GM12878 (cell line): Measurements from ENCODE around the gene TMEM72. TPM values are rescaled to one million over a fixed set of nuclear protein-coding genes. Genes with fewer than 3 reads are reported as not detected.
A peak's percentile ranks its signal among the peaks of the same experiment; 100 is the strongest.

Source experiments
- ATAC-seq: fragments of 200-7000 bp; cut with Tn5 transposase; 3 replicates; pipeline ENCODE4 v1.9.1; 2020; ENCODE audit warnings: mild to moderate bottlenecking, moderate library complexity
- BruUV-seq: library from RNA; stranded (reverse); fragments of 400-500 nt; replicated peaks from 2 replicates; lab custom pipeline; 2021; lab: Mats Ljungman, UMichigan
- CTCF ChIA-PET: fragments of 300-600 bp; sonication (Branson Sonifier 250); formaldehyde crosslinking; extraction: SDS; loops from one replicate; lab custom pipeline; 2021; ENCODE audit warnings: inconsistent platforms; lab: Yijun Ruan, JAX
- POLR2A ChIA-PET: fragments of 350-600 bp; formaldehyde crosslinking; extraction: SDS; loops from one replicate; lab custom pipeline; 2021; ENCODE audit warnings: inconsistent platforms; lab: Charles Lee
- RAD21 ChIA-PET: fragments of 300-600 bp; sonication (Branson Sonifier 250); formaldehyde crosslinking; loops from one replicate; lab custom pipeline; 2023; ENCODE audit warnings: antibody characterized with exemption; ENCODE audit not compliant: unreplicated experiment; lab: Charles Lee
- SMC1A ChIA-PET: fragments of 300-600 bp; sonication (Branson Sonifier 250); formaldehyde crosslinking; loops from one replicate; lab custom pipeline; 2023; ENCODE audit not compliant: unreplicated experiment, uncharacterized antibody; lab: Charles Lee
- DNase-seq: peaks from one replicate; pipeline ENCODE4 v3.0.0-alpha.2; 2011; ENCODE audit warnings: low read depth, low spot score
- FAIRE-seq: peaks from 3 replicates; lab custom pipeline; 2011; peaks lifted over from hg19 to GRCh38; lab: Jason Lieb, UNC
- H2AFZ ChIP-seq: 2 replicates; pipeline ENCODE4 v1.6.0; 2011; ENCODE audit warnings: low read depth, low read length, control low read depth; ENCODE audit not compliant: control insufficient read depth
- H3K27ac ChIP-seq: 2 replicates; pipeline ENCODE4 v1.5.1; 2011; ENCODE audit warnings: control low read depth; ENCODE audit not compliant: control insufficient read depth, insufficient read depth
- H3K27me3 ChIP-seq, 2 experiments: replicated peaks in 1 of 2; 2 replicates each; pipeline versions ENCODE4 v1.6.0 to v1.6.1; 2011; ENCODE audit warnings: low read length in 1 of 2; ENCODE audit not compliant: control insufficient read depth in 2 of 2, insufficient read depth in 2 of 2
- H3K36me3 ChIP-seq, 2 experiments: 2 replicates each; pipeline ENCODE4 v1.5.1; 2011; ENCODE audit warnings: low read length in 1 of 2; ENCODE audit not compliant: control insufficient read depth in 2 of 2, insufficient read depth in 2 of 2
- H3K4me1 ChIP-seq: 2 replicates; pipeline ENCODE4 v1.6.1; 2011; ENCODE audit warnings: mild to moderate bottlenecking, low read length, moderate library complexity, mixed read lengths; ENCODE audit not compliant: control insufficient read depth, insufficient read depth
- H3K4me2 ChIP-seq: 2 replicates; pipeline ENCODE4 v1.6.0; 2011; ENCODE audit warnings: control low read depth; ENCODE audit not compliant: control insufficient read depth, insufficient read depth
- H3K4me3 ChIP-seq: fragments of 200-600 bp; sonication (generic); 2 replicates; pipeline ENCODE4 v1.5.1; 2016
- H3K79me2 ChIP-seq: 2 replicates; pipeline ENCODE4 v1.6.0; 2011; ENCODE audit warnings: low read length; ENCODE audit not compliant: control insufficient read depth, insufficient read depth
- H3K9ac ChIP-seq: 2 replicates; pipeline ENCODE4 v1.8.0; 2011; ENCODE audit warnings: low read length, control low read depth, mixed read lengths; ENCODE audit not compliant: control insufficient read depth, insufficient read depth
- H3K9me3 ChIP-seq: replicated peaks from 3 replicates; pipeline ENCODE4 v1.5.1; 2011; ENCODE audit warnings: mild to moderate bottlenecking, low read length; ENCODE audit not compliant: control insufficient read depth, insufficient read depth
- H4K20me1 ChIP-seq: 2 replicates; pipeline ENCODE4 v1.6.0; 2011; ENCODE audit not compliant: control insufficient read depth, insufficient read depth
- CBX5 ChIP-seq: sonication (generic); IDR thresholded peaks from 2 replicates; pipeline ENCODE4 v1.6.1; 2016; ENCODE audit warnings: low read depth, moderate library complexity, mild to moderate bottlenecking, inconsistent platforms
- CEBPB ChIP-seq, 2 experiments: fragments of 150-350 bp in 1 of 2; IDR thresholded peaks; 2 replicates each; pipeline ENCODE4 v1.6.1; 2012 to 2014; ENCODE audit warnings: low read depth in 2 of 2, low read length in 2 of 2, borderline replicate concordance in 1 of 2, inconsistent platforms in 1 of 2
- HDGF ChIP-seq: fragments of 450-650 bp; IDR thresholded peaks from 2 replicates; pipeline ENCODE4 v1.6.1; 2016; ENCODE audit warnings: antibody characterized with exemption
- IRF4 ChIP-seq: IDR thresholded peaks from 2 replicates; pipeline ENCODE4 v1.6.1; 2011; ENCODE audit warnings: low read depth, low read length
- IRF5 ChIP-seq: fragments of 450-650 bp; IDR thresholded peaks from 2 replicates; pipeline ENCODE4 v1.6.1; 2017; ENCODE audit warnings: borderline replicate concordance
- MTA3 ChIP-seq: IDR thresholded peaks from 2 replicates; pipeline ENCODE4 v1.6.1; 2012; ENCODE audit warnings: low read length, inconsistent platforms, borderline replicate concordance
- NRF1 ChIP-seq: conservative IDR thresholded peaks from 2 replicates; pipeline ENCODE4 v1.6.1; 2011; ENCODE audit warnings: mild to moderate bottlenecking, low read depth, low read length, improper control_type of control experiment
- POLR2A ChIP-seq: IDR thresholded peaks from 2 replicates; pipeline ENCODE4 v1.6.1; 2011; ENCODE audit warnings: low read depth, mild to moderate bottlenecking, low read length
- RB1 ChIP-seq: fragments of 450-650 bp; formaldehyde crosslinking; IDR thresholded peaks from 2 replicates; pipeline ENCODE4 v1.6.1; 2017; ENCODE audit warnings: mild to moderate bottlenecking, borderline replicate concordance
- RBBP5 ChIP-seq: fragments of 200-600 bp; sonication (generic); conservative IDR thresholded peaks from 2 replicates; pipeline ENCODE4 v1.6.1; 2016
- RELB ChIP-seq: fragments of 450-650 bp; IDR thresholded peaks from 2 replicates; pipeline ENCODE4 v1.6.1; 2017; ENCODE audit warnings: low read depth, mild to moderate bottlenecking, moderate library complexity
- SMARCA5 ChIP-seq: fragments of 450-650 bp; IDR thresholded peaks from 2 replicates; pipeline ENCODE4 v1.6.1; 2017; ENCODE audit warnings: mild to moderate bottlenecking
- SMC3 ChIP-seq: IDR thresholded peaks from 2 replicates; pipeline ENCODE4 v1.6.1; 2011; ENCODE audit warnings: low read length, improper control_type of control experiment, borderline replicate concordance
- TAF1 ChIP-seq: IDR thresholded peaks from 2 replicates; pipeline ENCODE4 v1.6.1; 2011; ENCODE audit warnings: mild to moderate bottlenecking, low read depth, low read length, borderline replicate concordance
- YY1 ChIP-seq: IDR thresholded peaks from 2 replicates; pipeline ENCODE4 v1.6.1; 2011; ENCODE audit warnings: low read depth, mild to moderate bottlenecking, low read length
- ZNF217 ChIP-seq: fragments of 450-650 bp; IDR thresholded peaks from 2 replicates; pipeline ENCODE4 v1.6.1; 2017; ENCODE audit warnings: antibody characterized with exemption, mild to moderate bottlenecking
- ZZZ3 ChIP-seq: IDR thresholded peaks from 2 replicates; pipeline ENCODE4 v1.6.1; 2011; ENCODE audit warnings: low read depth; ENCODE audit not compliant: control insufficient read depth, insufficient read length
- WGBS: methylation state at CpG from one replicate; pipeline ENCODE4 v1.1.6; 2016; ENCODE audit warnings: low lambda C conversion rate; ENCODE audit not compliant: insufficient replicate concordance, insufficient coverage; ENCODE audit errors: missing lambda C conversion rate; 5-methylcytosine and 5-hydroxymethylcytosine counted together
- in situ Hi-C: fragments of 300-500 bp; cut with MboI; formaldehyde crosslinking; loops from 9 replicates; pipeline ENCODE4 v1.14.3; 2018; ENCODE audit warnings: mixed read lengths
- intact Hi-C: fragments of 100-400 bp; cut with micrococcal nuclease; formaldehyde crosslinking; loops from one replicate; pipeline ENCODE4 v1.14.2; 2022; ENCODE audit not compliant: unreplicated experiment
- polyA plus RNA-seq, 11 experiments: library from polyadenylated mRNA; depleted of rRNA in 4 of 11; unstranded in 6 of 11; stranded (reverse) in 5 of 11; fragments of >200 nt; fragmentation: Nextera tagmentation in 4 of 11; fragmentation: Illumina TruSeq in 1 of 11; extraction: Ambion mirVana in 4 of 11; extraction: Trizol in 1 of 11; gene quantifications; 1 replicate in 1 of 11; 2 replicates in 10 of 11; pipeline versions ENCODE4 v1.2.1 to v1.2.3, GENCODE V29; 2011 to 2016; ENCODE audit warnings: inconsistent platforms in 2 of 11, missing spikeins in 2 of 11, low read depth in 1 of 11
- total RNA-seq, 4 experiments: library from RNA; depleted of rRNA in 3 of 4; stranded (reverse); fragments of >200 nt in 3 of 4; fragmentation: Illumina TruSeq in 1 of 4; extraction: Trizol in 1 of 4; gene quantifications; 2 replicates each; pipeline versions ENCODE4 v1.2.1 to v1.2.3, GENCODE V29; 2013 to 2021

The TMEM72 gene
- total and polyA plus RNA-seq, 10 of the 15 experiments (the other 5 are each of a cell fraction or from before 2014, with no cell fraction given) = 0.12 TPM; not detected in 9

GRCh38 chr10:44956717-44957706 is 45.9 kb downstream of the TMEM72 start:
- RAD21 ChIA-PET = interaction anchor here (1.6 to 2.1 kb wide), 2 partner anchors 11 to 24 kb away, joined by 5 to 10 read pairs; no protein-coding TSS in a partner anchor
- BruUV-seq = no TSS peak
- DNase-seq = no peak
- ATAC-seq = no peak
- intact Hi-C loops (no loop called here), in situ Hi-C loops (loop anchor here (25.0 kb wide), 1 partner anchor 1795 kb away; no protein-coding TSS in a partner anchor)
- Histone ChIP-seq H3K79me2 (peaks cover 33% of the 10 kb centered on the region), H3K4me1 (peaks cover 20% of the 10 kb centered on the region), H3K9me3 (no peaks in the 10 kb centered on the region), H3K27ac (no peak overlapping the region), H4K20me1 (no peaks in the 10 kb centered on the region), H3K9ac (no peak overlapping the region), H2AFZ (no peak overlapping the region), H3K36me3 (no peaks in the 10 kb centered on the region), H3K4me3 (0 out of 2 replicates have a peak overlapping the region, but pooled peaks have one; percentile 10), H3K4me2 (0 out of 2 replicates have a peak overlapping the region, but pooled peaks have one; percentile 5), H3K27me3 (no peaks in the 10 kb centered on the region)
- CTCF ChIA-PET = interaction anchor here (0.9 to 3.9 kb wide), 4 partner anchors 8 to 24 kb away, joined by 3 to 15 read pairs (median 4); no protein-coding TSS in a partner anchor
- POLR2A ChIA-PET = interaction anchor here (1.6 to 14.0 kb wide), 2 partner anchors 9 to 19 kb away, joined by 3 to 174 read pairs; no protein-coding TSS in a partner anchor
- no peak for FAIRE-seq
- SMC1A ChIA-PET = interaction anchor here (1.1 to 2.9 kb wide), 4 partner anchors 9 to 24 kb away, joined by 3 to 15 read pairs (median 4); no protein-coding TSS in a partner anchor
- WGBS = 82% methylated on average over 4 of the region's 4 CpGs
- no peak for TF ChIP-seq ZZZ3
- no peak for TF ChIP-seq RB1
- 0 out of 2 replicates have a peak, but pooled peaks have one; percentile 69 for TF ChIP-seq SMARCA5
- no peak for TF ChIP-seq SMC3
- TF ChIP-seq HDGF = 0 out of 2 replicates have a peak, but pooled peaks have one; percentile 37
- no peak for TF ChIP-seq ZNF217
- no peak for TF ChIP-seq RBBP5
- no peak for TF ChIP-seq IRF4
- TF ChIP-seq POLR2A = no peak
- TF ChIP-seq RELB = no peak
- TF ChIP-seq IRF5 = no peak
- no peak for TF ChIP-seq TAF1
- TF ChIP-seq CBX5 = no peak
- TF ChIP-seq YY1 = peak; percentile 24; the same call in 1 of the 2 replicates
- TF ChIP-seq CEBPB (IDR thresholded peaks at IDR 0.05; ENCODE audit: borderline replicate concordance in 1 of 2, low read depth in 2 of 2, low read length in 2 of 2) = no peak
- no peak for TF ChIP-seq NRF1
- no peak for TF ChIP-seq MTA3
